SKM-1 treated with dmso at 0.1 percent for 144 hours (cell line): Measurements from ENCODE around the gene LTBP3.
A peak's percentile ranks its signal among the peaks of the same experiment; 100 is the strongest.

Source experiments
- DNase-seq: peaks from one replicate; lab custom pipeline; 2025; ENCODE audit not compliant: unreplicated experiment; lab: John Stamatoyannopoulos, UW

The LTBP3 gene

DNA sequence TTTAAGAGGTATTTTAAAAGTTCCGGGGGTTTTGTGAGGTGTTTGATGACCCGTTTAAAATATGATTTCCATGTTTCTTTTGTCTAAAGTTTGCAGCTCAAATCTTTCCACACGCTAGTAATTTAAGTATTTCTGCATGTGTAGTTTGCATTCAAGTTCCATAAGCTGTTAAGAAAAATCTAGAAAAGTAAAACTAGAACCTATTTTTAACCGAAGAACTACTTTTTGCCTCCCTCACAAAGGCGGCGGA, 59.5 kb downstream of the LTBP3 start:
- DNase-seq = no peak

GRCh38 chr11:65498042-65498726, 60.0 kb downstream of the LTBP3 start:
- peak; percentile 66 for DNase-seq

DNA sequence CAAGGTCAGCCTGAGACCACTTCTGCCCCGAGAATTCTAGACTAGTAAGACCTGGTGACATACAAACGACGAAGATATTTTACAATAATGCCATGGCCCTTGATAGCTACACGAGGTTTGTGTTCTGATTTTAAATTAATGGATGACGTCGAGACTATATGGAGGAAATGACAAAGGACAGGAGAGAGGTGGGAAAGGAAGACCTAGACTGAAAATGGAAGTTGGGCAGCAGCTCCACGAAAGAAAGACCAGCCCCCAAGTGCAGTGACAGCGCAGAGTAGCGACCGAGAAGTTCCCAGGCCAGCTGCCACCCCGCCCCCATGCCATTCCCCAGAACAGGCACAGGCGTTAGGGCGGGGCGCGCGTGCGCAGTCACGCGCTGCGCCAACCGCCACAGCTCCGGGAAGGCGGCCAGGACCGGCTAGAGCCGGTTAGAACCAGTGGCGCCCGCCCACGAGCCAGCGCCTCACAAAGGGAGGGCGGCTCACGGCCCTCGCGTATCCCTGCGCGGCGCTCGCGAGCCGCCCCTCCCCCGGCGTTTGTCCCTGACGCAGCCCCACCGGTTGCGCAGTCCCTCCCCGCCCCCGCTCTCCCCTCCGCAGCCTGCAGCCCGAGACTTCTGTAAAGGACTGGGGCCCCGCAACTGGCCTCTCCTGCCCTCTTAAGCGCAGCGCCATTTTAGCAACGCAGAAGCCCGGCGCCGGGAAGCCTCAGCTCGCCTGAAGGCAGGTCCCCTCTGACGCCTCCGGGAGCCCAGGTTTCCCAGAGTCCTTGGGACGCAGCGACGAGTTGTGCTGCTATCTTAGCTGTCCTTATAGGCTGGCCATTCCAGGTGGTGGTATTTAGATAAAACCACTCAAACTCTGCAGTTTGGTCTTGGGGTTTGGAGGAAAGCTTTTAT, 60.8 kb downstream of the LTBP3 start:
- peak; percentile 100 for DNase-seq

DNA sequence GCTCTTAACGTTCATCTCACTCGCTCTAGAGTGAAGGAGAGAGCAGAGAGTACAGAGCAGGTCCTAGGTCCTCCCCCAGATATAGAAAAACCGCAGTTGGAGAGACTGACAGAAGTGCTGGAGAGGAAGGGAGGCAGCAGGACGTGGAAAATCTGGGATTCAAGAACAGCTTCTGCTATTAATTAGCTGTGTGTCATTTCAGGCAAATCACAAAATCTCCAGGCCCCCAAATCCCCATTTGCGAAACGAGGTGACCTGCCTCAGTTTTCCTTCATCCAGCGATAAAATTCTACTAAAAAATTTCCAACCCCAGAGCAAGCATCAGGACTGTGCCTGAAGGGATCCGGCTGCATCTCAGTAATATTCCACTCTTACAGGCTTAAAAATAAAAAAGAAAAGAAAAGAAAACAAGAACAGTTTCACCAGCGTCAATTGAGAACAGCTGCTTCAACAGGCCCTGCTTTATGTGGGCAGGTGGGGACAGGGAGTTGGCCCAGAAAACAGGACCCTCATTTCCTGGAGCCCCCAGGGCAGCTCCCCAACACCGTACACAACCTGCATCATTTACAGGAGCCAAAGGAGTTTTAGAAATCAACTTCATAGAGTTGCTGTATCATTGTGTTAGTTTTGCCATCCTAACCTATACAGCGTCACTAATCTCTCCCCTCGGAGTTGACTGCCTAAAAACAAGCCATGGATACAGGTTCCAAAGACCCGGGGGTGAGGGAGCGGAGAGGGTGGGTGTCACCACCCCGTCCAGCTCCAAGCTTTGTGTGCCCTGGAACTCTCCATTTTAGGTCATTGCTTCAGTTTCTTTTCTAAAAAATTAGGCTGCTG, 61.6 kb downstream of the LTBP3 start:
- DNase-seq = no peak

GRCh38 chr11:65493367-65494176, 64.6 kb downstream of the LTBP3 start:
- no peak for DNase-seq

GRCh38 chr11:65492637-65493366, 65.4 kb downstream of the LTBP3 start:
- DNase-seq = peak; percentile 71

DNA sequence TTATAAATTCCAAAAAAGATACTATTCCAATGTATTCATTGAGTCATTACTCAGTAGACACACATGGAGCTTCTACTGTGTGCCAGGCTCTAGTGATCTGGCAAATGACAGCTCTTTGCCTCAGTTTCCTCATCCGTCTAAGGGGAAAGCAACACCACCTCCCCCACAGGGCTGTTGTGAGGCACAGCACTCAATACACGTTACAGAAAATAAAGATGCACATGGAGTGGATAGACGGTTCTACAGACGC, 65.8 kb downstream of the LTBP3 start:
- no peak for DNase-seq

GRCh38 chr11:65491614-65492386, 66.4 kb downstream of the LTBP3 start:
- DNase-seq = no peak

DNA sequence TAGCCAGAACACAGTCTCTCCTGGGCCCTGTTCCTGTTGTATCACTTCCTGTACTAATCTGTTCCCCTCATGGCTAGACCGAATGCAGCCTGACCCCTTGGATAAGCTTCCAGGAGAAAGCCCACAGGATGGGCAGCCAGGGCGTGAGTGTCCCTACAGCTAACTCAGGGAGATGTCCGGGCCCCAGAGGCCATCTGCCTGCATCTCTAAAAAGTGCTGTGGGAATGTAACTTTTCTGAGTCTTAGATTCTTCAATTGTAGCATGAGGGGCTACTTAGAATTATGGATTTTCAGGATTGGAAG, 67.0 kb downstream of the LTBP3 start:
- no peak for DNase-seq

DNA sequence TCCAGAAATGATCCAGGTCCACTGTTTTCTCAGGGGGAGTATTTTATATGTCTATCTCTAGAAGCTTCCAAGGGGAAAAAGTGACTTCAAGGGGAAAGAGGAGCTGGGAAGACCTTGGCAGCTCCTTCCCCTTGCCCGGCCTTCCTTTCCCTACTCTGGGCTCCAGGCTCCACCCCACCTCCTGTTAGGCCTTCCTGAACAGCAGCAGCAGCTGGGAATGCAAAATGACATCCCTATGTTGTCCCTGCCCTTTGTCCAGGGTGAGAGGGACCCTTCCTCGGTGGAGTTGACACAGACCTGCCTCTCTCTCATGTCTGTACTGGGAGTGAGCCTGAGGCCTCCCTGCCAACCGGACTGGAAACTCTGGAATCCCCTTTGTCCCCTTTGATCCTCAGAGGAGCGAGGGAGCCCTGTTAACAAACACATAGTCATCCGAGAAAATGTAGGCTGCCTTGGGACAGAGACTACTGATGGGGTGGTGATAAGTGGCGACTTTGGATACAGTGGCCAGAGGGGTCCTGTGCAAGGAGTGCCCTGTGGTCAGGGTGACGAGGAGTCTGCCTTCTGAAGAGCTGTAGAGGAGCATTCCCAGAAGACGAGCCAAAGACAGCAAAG, 68.3 kb downstream of the LTBP3 start:
- DNase-seq = no peak

DNA sequence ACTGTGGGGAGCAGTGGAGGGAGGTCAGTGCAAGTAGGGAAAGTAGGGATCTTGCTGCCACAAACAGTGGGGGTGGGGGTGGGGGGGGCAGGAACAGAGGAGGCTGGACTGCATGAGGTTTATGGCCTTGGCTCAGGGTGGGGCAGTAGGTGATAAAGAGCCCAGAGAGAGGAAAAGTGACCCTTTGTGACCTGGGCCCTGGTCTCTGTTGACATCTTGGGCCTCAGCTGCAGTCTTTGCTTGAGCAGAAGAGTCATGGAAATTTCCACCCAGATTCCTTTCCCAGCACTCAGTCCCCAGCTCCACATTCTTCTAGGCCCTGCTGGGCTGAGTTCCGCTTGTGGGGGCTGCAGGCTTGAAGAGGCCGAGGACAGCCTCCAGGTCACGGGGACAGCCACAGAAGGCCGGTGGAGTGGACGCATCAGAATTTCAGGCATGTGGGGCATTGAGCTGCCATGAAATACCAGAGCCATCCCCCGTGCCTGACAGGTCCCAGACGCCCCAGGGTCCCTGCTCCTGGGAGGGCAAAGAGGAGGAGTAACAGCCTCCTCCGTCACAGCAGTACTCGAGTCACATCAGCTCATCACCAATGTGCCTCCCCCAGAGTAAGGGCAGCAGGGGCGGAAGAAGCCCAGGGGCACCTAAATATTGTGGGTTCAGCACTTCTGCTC, 69.0 kb downstream of the LTBP3 start:
- DNase-seq = no peak
